Measurements from ENCODE around the gene MIS18A. TPM values are rescaled to one million over a fixed set of nuclear protein-coding genes. Genes with fewer than 3 reads are reported as not detected.
"Not testable (repeated sequence)": the region's sequence is repeated elsewhere in the genome, so short reads cannot be mapped to it uniquely, and the experiment has no call there.

The MIS18A gene
- total RNA-seq, 1 donor from 2014 or later: 4.7 TPM

GRCh38 chr21:32279377-32279680 is 480 bp upstream of the MIS18A start:
- Histone ChIP-seq H3K36me3 (no peaks in the 10 kb centered on the region), H3K27me3 (ENCODE audit: low read depth) (no peaks in the 10 kb centered on the region), H3K27ac (peak overlapping the region; percentile 68), H3K4me3 (peak overlapping the region; percentile 95), H3K9me3 (no peaks in the 10 kb centered on the region), H3K4me1 (peaks cover 17% of the 10 kb centered on the region)
- ATAC-seq (no peak), DNase-seq (no peak)
- no peak for TF ChIP-seq CTCF (IDR thresholded peaks at IDR 0.05)
- intact Hi-C loops (cut with DNase I): no loop called here

GRCh38 chr21:32278103-32278502 is 746 bp downstream of the MIS18A start:
- intact Hi-C loops (cut with DNase I): no loop called here
- Histone ChIP-seq H3K9me3 (no peaks in the 10 kb centered on the region), H3K27me3 (ENCODE audit: low read depth) (no peaks in the 10 kb centered on the region), H3K4me1 (peaks cover 17% of the 10 kb centered on the region), H3K27ac (peak overlapping the region; percentile 68), H3K4me3 (peak overlapping the region; percentile 95), H3K36me3 (no peaks in the 10 kb centered on the region)
- DNase-seq (no peak), ATAC-seq (no peak)
- TF ChIP-seq CTCF (IDR thresholded peaks at IDR 0.05): no peak

- H3K4me3 ChIP-seq: no peak overlapping the region
- H3K9me3 ChIP-seq: no peaks in the 10 kb centered on the region
- TF ChIP-seq CTCF (IDR thresholded peaks at IDR 0.05): no peak
- DNase-seq (no peak), ATAC-seq (no peak)
- no peaks in the 10 kb centered on the region for H3K27me3 ChIP-seq (ENCODE audit: low read depth)
- H3K36me3 ChIP-seq: peaks cover 2% of the 10 kb centered on the region
- intact Hi-C loops (cut with DNase I): no loop called here
- no peak overlapping the region for H3K27ac ChIP-seq
- peaks cover 17% of the 10 kb centered on the region for H3K4me1 ChIP-seq
These were observed 2.2 kb downstream of the MIS18A start for GRCh38 chr21:32276671-32277070.

GRCh38 chr21:32270748-32271147 is 8.1 kb downstream of the MIS18A start:
- H3K27ac ChIP-seq: no peak overlapping the region
- H3K9me3 ChIP-seq: no peaks in the 10 kb centered on the region
- peaks cover 45% of the 10 kb centered on the region for H3K36me3 ChIP-seq
- no peak for DNase-seq
- ATAC-seq: no peak
- no peaks in the 10 kb centered on the region for H3K4me1 ChIP-seq
- H3K27me3 ChIP-seq (ENCODE audit: low read depth): no peaks in the 10 kb centered on the region
- no peak overlapping the region for H3K4me3 ChIP-seq
- TF ChIP-seq CTCF (IDR thresholded peaks at IDR 0.05): no peak
- intact Hi-C loops (cut with DNase I): no loop called here

- intact Hi-C loops (cut with DNase I): not testable (repeated sequence)
These were observed 13.5 kb downstream of the MIS18A start for GRCh38 chr21:32265321-32265720.

GRCh38 chr21:32261929-32262328 is 16.9 kb downstream of the MIS18A start:
- no peak for TF ChIP-seq CTCF (IDR thresholded peaks at IDR 0.05)
- Histone ChIP-seq H3K27ac (no peak overlapping the region), H3K4me3 (no peak overlapping the region), H3K36me3 (peaks cover 1% of the 10 kb centered on the region), H3K4me1 (peaks cover 10% of the 10 kb centered on the region), H3K27me3 (ENCODE audit: low read depth) (no peaks in the 10 kb centered on the region), H3K9me3 (no peaks in the 10 kb centered on the region)
- DNase-seq: no peak
- intact Hi-C loops (cut with DNase I): no loop called here
- no peak for ATAC-seq

More at GRCh38 chr21:32265321-32265720, 13.5 kb downstream of the MIS18A start:
- not testable (repeated sequence) for H3K27ac ChIP-seq; H3K4me1 ChIP-seq; H3K4me3 ChIP-seq; H3K27me3 ChIP-seq (ENCODE audit: low read depth); DNase-seq; ATAC-seq; H3K9me3 ChIP-seq
- peaks cover 32% of the 10 kb centered on the region for H3K36me3 ChIP-seq

Data from lower lobe of right lung (tissue), 2 donors.